Measurements from ENCODE around the gene PARS2.

The PARS2 gene

GRCh38 chr1:54764922-54765561 lies 719 bp upstream of the PARS2 start:
- TF ChIP-seq TAF1 (IDR thresholded peaks at IDR 0.05; ENCODE audit: borderline replicate concordance, insufficient read depth, low read length) (no peak), REST (IDR thresholded peaks at IDR 0.05; ENCODE audit: insufficient read depth in 1 of 2, low read depth in 2 of 2, low read length in 2 of 2) (no peak), POLR2AphosphoS5 (IDR thresholded peaks at IDR 0.05; ENCODE audit: low read depth, low read length) (no peak), FOXP2 (optimal IDR thresholded peaks at IDR 0.05; ENCODE audit: borderline replicate concordance, extremely low read depth, extremely low read length, insufficient read depth) (no peak), SIN3A (IDR thresholded peaks at IDR 0.05; ENCODE audit: borderline replicate concordance, insufficient read depth, low read length) (no peak)

- TF ChIP-seq REST (IDR thresholded peaks at IDR 0.05; ENCODE audit: insufficient read depth in 1 of 2, low read depth in 2 of 2, low read length in 2 of 2): no peak
These were observed 549 bp downstream of the PARS2 start for GRCh38 chr1:54763816-54764132.

- TF ChIP-seq POLR2AphosphoS5 (IDR thresholded peaks at IDR 0.05; ENCODE audit: low read depth, low read length) (no peak), TAF1 (IDR thresholded peaks at IDR 0.05; ENCODE audit: borderline replicate concordance, insufficient read depth, low read length) (no peak), FOXP2 (optimal IDR thresholded peaks at IDR 0.05; ENCODE audit: borderline replicate concordance, extremely low read depth, extremely low read length, insufficient read depth) (no peak), SIN3A (IDR thresholded peaks at IDR 0.05; ENCODE audit: borderline replicate concordance, insufficient read depth, low read length) (no peak), REST (IDR thresholded peaks at IDR 0.05; ENCODE audit: insufficient read depth in 1 of 2, low read depth in 2 of 2, low read length in 2 of 2) (no peak)
These were observed 5.5 kb downstream of the PARS2 start for GRCh38 chr1:54758678-54759348.

- no peak for TF ChIP-seq FOXP2 (optimal IDR thresholded peaks at IDR 0.05; ENCODE audit: borderline replicate concordance, extremely low read depth, extremely low read length, insufficient read depth)
- no peak for TF ChIP-seq SIN3A (IDR thresholded peaks at IDR 0.05; ENCODE audit: borderline replicate concordance, insufficient read depth, low read length)
- TF ChIP-seq POLR2AphosphoS5 (IDR thresholded peaks at IDR 0.05; ENCODE audit: low read depth, low read length): no peak
- TF ChIP-seq TAF1 (IDR thresholded peaks at IDR 0.05; ENCODE audit: borderline replicate concordance, insufficient read depth, low read length): no peak
- TF ChIP-seq REST (IDR thresholded peaks at IDR 0.05; ENCODE audit: insufficient read depth in 1 of 2, low read depth in 2 of 2, low read length in 2 of 2): no peak
These were observed 6.5 kb downstream of the PARS2 start for GRCh38 chr1:54757833-54758232.
